ENCODE results near the gene PRKN.

PRKN gene

DNA sequence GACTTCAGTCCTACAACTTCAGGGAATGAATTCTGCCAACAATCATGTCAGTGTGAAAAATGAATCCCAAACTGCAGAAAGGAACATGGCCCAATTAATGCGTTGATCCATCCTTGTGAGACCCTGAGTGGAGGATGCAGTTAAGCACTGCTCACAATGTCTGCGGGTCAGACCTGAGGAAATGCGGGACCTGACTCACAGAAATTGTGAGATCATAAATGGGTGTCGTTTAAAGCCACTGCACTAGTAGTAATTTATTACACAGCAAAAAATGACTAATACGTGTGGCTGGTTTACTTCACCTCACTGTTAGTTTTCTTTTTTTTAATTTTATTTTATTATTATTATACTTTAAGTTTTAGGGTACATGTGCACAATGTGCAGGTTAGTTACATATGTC, 505.0 kb downstream of the PRKN start:
- no peak for DNase-seq

DNA sequence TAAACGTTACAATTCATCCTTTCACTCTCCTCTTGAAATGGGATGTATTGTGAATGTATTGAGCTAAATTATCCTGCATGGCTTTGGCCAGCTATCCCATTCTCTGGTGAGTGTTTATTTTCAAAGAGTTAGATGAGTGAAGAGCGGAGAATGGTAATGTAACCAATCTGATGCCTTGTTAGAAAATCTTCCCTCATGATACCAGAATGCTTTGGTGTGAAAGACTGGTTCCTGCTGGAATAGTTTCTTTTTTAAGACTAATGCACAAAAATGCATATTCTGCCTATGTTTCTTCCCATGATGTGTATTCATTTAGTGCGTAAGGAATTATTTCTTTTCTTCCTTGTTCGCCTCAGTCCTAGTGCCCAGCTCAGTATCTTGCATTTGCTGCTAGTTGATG, 506.7 kb downstream of the PRKN start:
- no peak for DNase-seq

DNA sequence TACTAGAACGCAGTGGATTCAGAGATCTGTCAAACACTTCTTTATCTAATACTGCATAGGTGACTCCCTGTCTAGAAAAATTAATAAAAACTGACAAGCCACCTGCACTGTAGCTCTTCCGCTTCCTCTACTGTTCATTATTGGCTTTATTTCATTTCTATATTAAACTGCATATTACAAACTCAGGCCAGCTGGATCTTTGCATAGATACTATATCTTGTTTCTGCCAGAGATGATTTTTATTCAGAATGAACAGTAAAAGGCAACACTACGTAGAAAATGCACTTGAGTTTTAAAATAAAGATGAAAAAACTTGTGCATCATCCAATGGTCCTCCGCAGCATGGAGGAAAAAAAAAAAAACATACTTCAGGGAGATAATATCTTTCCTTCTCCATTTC, 508.3 kb downstream of the PRKN start:
- no peak for DNase-seq

DNA sequence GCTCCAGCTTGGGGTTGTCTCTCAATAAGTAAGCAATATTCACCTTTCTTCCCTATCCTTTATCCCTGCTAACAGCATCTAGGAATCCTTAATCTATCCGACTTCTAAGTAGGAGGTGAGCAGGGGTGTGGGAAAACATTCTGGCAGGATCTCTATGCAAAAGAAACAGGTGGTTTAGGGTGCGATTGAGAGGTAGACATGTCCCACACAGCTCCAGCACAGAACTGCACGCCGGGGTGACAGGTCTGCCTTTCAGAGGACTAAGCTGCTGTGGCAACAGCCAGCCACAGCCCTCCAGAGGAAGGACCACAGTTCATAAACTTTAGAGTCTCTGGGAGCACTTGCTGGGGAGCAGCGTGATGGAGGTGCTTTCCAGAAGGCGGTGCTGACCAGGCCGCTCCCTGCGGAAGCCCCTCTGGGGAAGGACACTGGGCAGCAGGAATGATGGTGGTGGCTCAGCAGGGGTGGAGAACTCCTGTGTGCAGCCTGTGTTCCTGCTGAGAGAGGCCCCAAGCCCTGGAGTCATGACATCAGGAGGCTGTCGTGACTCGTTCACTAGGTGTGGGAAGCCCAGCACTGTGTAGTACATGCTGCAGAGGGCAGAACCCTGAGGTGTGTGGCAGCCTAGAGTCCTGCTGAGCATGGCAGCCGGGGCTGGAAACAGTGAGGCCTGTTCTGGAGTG, 509.6 kb downstream of the PRKN start:
- DNase-seq: no peak

DNA sequence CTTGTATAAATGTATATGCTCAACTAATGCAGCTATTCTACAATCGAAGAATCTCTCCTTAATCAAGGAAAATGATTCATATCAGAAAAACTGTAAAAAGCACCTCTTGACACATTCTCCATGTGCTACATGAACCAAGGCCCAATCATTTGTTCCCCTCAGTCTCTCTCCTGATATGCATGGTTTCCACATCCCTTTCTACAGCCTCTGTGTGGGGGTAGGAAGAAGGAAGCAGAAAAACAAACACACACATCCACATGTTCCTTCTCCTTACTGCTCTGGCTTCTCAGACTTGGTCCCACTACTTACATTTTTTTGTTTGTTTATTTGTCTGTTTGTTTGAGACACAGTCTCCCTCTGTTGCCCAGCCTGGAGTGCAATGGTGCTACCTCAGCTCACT, 510.5 kb downstream of the PRKN start:
- no peak for DNase-seq

DNA sequence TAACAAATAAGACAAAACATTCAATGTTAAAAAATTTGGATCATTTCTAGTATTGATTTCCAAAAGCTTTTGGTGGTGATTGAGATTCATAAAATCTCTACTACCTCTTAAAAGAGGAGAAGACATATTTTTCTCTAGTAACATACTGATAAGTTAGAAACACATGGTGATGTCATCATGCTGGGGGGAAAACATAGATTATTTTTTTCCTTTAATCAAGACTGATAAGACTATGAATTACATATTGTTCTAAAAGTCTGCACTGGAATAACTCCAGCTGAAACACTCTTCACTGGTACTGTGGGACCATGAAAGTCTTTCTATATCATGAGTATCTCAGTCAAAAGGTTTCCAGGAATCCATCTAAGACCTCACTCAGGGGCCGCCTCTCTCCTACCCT, 515.8 kb downstream of the PRKN start:
- no peak for DNase-seq

DNA sequence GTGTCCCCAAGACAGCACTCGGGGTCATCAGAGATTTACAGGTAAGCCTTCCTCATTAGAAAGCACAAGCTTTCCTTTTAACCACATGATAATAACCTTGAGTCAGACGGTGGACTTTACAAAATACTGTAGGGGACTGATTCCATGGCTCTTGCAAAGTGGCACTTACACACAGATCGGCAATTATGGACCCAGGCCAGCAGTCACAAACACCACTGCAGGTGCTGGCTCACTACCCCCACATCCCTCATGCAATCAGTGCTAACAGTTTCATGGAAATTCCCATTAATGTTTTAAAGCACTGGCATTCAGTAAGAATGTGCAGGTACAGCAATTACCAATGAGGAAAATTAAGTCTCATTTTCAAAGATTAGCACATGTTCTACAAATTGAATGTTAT, 516.5 kb downstream of the PRKN start:
- DNase-seq: no peak

DNA sequence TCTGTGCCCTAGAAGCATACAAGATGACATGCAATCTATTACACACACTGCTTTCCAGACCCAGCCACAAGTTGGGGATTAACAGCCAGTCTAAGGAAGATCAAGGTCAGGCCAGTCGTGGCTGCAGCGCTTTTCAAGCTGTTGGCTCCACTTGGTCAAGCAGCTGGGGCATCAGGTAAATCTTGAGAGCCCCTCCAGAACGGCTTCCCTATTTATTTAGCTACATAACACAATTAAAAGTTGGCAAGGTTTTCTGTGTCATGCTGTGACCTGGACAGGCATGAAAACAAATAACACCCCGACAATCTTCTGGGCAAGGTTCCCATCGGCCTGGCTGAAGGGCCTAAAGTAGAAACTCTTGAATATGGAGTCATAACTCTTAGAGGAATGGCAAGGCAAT, 524.3 kb downstream of the PRKN start:
- DNase-seq: no peak

DNA sequence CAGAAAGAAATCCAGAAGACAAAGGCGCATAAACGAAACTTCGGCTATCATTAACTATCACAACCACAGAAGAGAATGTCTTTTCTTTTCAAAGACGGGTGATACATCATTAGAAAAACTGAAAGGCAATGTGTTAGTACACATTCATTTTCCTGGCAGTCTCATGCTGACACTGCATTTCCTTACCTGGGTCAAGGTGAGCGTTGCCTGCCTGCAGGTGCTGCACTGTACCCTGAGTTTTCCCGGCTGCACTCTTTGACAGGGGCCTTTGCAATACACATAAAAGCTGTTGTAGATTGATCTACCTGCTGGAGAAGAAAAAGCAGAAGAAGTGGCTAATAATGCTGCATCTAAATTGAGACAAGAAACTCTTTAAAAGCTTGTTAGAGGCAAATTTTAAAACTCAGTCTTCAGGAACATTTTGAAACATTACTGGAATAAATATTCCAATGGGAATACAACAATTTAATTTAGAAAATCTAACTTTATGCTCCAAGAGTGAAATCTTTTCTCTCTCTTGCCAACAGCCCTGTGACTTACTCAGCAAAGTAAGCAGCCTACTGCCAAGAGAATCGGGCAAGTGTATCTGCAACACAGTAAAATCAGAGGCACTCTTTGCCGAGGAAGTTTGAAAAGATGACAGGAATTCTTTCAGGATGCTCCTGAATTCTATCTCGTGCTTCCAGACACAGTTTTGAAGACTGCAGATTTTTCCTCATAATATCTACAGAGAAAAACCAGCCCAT, 526.4 kb downstream of the PRKN start:
- DNase-seq: no peak

DNA sequence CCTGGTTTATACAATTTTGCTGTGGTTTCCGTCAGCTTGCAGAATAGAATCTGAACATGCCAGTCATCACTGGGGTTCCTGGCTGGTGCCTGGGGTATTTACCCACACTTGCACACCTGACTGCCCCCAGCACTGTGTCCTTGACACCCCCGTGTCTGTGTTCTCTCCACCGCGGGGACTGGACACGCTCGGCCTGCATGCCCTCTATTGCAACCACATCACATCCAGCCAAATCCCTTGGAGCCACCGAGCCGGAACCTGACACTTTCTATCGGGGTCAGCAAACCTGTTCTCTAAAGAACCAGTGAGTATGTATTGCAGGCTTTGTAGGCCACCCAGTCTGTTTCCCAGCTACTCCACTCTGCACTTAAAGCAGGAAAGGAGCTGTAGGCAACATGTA, 527.5 kb downstream of the PRKN start:
- no peak for DNase-seq

DNA sequence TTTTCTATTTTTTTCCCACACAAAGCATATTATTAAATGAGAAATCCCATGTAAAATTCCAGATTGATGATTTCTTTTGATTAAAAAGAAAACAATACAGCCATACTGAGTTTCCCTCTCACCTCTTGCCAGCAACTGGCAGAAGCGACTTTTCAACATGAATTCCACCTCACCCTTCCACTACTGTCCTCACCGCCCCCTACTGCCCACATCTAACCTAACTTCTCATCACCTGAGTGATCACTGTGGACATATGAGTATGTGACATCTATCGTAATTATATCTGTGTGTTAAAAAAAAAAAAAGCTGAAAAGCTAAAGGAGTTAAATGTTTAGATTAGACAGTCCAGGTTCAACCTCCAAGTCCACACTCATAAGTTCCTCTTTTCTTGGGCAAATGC, 528.6 kb downstream of the PRKN start:
- no peak for DNase-seq

DNA sequence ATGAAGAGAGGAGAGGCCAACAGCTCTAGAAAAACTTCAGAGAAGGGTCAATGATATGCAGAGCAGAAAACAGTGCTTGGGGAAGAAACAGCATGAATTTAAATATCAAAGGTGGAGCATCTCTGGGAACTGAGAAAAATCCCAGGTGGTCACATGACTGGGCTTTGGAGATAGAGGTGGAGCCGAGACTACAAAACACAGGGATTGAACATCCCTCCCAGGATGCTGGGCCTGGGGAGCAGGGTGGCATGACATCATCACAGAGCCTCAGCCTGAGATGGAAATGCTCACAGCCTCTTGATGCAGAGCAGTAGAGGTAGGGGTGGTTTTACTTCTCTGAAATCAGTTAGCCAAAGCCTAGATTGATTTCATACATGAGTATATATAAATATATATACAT, 529.5 kb downstream of the PRKN start:
- DNase-seq: no peak

DNA sequence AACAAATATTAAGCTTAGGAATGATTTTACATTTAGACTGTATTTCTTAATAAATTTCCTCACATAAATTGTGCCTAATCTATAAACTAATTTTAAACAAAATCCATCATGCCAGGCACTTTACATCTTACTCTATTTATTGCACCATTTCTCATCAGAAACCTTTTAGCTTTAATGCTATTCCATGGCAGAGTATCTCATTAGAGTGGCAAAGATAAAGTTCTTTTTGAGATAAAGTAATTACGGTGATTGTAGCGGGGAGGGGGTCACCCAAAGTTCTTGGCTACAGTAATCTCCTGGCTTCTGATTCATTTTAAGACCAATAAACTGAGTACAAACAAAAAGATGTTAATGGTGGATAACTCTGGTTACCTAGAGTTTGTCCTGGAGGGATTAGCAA, 532.1 kb downstream of the PRKN start:
- no peak for DNase-seq

DNA sequence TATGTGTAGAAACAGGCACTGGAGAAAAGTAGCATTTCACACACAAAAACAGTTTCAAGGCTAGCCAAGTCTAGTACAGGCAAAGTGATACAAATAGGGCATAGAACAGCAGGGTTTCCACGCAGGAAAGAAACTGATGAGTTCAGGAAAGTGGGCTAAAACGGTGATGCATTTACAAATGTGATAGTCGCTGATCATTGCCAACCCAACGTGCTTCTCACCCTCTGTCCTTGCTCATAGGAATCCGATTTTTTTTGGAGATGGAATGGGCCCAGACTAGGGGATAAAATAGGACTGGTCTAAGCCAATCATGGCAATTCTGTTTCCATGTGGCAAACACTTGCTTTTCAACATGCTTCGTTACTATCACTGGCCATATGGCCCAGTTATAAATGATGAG, 536.6 kb downstream of the PRKN start:
- DNase-seq: no peak

DNA sequence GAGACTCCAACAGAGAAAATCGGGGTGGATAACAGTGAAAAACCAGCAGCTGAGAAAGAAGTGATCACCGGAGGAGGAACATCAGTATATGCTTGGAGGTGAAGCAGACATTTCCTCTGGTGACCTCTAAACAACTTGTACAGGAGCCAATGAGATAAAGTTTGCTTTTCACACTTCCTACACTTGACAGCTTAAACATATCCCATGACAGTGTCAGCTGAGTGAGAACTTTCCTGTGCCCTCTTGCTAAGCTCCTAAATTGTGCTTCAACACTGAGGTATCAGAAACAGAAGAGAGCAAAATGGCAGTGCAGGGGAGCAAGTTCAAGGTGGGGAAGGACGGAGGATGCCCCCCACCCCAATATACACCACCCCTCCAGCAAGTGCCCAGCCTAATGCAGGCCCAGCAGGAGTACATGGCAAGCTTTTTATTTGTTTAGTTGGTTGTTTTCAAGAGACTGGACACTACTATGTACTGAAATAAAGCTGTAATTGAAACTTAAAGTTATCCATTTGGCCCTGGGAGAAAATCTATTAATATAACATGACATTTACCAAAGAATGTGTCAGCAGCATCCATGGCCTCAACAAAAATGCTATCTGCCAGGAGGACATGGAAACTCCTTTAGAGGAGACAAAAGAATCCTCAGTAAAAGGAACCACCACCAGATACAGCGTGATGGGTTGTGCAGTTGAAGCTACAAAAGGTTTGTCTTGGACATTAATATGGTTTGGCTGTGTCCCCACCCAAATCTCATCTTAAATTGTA, 540.2 kb downstream of the PRKN start:
- no peak for DNase-seq

DNA sequence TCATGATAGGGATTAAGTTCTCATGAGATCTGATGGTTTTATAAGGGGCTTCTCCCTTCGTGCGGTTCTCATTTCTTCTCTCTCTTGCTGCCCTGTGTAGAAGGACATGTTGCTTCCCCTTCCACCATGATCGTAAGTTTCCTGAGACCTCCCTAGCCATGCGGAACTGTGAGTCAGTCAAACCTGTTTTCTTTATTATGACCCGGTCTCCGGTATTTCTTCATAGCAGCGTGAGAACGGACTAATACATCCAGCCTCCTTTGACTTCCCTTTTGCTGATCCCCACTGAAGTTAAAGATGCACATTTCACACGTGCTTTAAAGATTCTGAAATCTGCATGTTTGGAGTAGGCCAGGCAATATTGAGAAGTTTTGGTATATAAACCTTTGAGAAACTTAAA, 543.1 kb downstream of the PRKN start:
- DNase-seq: no peak

DNA sequence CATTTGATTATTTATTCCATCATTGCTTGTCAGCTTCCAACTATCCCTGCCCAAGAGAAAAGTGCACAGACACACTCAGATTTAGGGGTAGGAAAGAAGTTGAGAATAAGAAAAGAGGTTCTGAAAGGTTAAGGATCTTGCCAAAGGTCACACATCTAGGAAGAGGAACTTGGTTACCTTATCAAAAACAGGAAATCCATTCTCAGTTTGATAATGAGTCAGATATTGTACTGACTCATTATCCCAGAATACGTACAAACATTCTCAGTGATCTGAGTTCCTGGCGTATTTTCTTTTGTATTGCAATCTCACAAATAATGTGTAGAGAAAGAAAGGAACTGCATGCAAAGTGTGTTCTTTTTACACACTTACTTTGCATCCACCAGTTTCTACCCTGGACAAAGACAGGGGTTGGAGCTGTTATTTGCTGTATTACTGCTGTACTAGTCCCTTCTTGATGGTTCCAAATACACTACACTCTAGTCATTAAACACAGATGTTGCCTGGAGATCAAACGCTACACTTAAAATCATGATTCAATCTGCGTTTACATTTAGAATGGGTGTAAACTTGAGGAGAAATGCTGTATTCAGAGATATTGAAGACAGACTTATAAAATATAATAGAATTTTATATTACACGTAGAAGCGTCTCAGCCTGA, 545.7 kb downstream of the PRKN start:
- no peak for DNase-seq

DNA sequence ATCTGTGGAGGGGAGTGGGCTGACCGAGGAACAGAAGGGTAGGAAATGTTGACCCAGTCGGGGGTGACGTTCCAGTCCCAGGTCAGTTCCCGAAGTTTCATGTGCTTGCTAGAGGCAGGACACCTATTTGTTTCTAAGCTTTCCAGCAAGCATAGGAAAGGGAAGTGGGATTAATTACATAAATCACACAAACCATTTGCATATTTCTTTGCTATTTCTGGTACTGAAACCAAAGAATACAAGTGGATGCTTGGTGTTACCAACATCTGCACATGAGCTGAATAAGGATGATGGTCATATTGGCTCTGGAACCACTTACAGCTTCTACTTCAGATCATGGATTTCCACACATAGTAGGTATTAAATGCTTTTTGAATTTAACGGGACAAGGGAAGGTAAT, 546.5 kb downstream of the PRKN start:
- no peak for DNase-seq

DNA sequence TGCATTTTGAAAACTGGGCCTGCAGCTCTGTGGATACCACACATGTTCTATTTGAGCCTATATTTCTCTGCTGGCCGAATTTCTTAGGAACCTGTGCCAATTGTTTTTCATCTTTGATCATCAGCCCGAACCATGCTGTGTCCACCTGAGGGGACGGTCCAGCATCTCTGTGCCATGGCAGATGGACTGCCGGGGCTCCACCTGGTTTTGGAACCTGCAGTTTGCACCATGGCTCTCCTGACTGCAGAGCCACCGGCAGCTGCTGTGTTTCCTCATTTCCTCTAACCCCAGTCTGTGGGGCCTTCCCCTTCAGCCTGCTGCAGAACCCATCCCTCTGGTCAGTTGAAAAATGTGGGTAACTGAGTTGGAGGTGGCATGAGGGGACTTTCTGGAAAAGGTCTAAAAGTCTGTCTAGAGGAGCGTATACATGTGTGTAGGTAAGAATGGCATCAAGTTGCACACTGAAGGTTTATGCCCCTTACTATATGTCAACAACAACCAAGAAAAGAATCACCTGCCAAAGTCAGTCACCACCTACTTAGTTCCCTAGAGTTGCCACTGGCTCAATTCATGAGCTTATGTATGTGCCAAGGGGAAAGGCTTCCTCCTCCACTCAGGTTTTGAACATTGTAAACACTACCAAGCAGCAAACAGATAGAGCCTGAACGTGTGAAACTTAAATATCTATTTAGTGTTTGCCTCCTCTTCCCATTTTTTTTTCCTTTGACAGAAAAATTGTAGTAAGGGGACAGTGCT, 548.2 kb downstream of the PRKN start:
- no peak for DNase-seq

DNA sequence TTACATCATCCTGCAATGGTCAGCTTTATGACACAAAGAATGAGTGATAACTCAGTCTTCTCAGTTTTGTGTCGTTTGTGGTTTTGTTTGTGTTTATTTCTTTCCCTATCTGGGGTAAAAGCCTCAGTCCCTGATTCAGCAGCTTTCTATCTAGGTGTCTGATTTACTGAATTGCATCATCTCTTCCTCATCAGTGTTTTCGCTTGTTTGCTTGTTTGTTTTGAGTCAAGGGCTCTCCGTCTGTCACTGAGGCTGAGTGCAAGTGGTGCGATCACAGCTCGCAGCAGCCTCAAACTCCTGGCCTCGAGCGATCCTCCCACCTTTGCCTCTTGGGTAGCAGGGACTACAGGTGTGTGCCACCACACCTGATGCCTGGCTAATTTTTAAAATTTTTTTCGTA, 548.9 kb downstream of the PRKN start:
- no peak for DNase-seq

DNA sequence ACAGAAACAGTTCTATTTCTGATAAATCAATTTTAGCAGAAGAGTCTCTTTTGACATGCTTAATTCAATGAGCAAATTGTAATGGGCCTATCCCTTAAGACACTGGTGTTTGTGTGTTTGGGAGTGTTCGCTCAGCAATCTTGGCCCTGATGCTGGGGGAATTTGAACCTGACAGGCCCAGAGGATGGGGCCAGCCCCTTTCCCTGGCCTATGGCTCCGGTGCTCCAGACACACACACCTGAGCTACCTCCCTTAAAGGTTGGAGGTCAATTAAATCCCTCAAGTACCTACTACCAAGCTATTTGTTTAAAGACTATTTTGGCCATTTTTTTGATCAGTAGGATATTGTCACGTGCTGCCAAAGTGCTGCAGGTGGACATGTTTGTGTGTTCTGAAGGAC, 549.3 kb downstream of the PRKN start:
- no peak for DNase-seq

DNA sequence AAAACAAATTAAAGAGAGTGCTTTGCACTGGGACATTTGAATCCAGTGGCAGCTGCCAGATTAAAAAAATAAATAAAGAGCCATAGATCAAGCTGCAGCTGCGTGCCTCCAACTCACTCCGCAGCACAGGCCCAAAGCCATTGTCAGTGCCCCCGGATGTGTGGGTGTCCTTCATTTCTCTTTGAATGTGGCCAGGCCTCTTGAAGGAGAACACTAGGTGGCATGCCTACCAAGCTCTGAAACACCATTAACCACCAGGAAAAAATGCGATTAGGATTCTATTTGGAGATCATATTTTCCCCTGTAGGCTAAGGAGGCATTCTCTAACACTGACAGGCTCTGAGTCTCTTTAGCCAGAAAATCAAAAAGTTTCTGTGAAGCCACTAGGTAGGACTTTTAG, 549.8 kb downstream of the PRKN start:
- no peak for DNase-seq

DNA sequence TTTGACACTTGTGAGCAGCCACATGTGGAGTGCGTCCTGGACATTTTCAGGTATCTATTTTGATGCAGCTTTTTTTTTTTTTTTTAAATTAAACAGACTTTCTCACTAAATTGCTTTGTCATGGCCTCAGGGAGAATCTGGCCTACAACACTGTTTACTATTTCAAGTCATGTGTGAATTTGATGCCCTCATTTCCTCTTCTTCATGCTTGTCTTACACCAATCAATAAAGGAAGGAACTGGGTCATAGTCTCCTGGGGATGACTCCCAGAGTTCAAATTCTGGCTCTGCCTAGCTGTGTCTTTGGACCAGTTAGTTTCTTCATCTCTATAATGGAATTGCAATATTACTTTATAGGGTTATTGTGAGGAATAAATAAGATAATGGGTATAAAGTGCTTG, 554.1 kb downstream of the PRKN start:
- DNase-seq: no peak

All from stimulated activated CD4-positive, alpha-beta T cell treated with anti-CD3 and anti-CD28 coated beads, Interleukin-4, amount 100 ng/mL, for 24 hours (primary cell).